SK-N-MC (cell line): ENCODE data around the gene FZD7.

Experiments
- DNase-seq: peaks from one replicate; pipeline ENCODE4 v3.0.0-alpha.2; 2011; ENCODE audit warnings: low read depth, low spot score
- H3K27ac ChIP-seq: fragments of 200-600 bp; sonication (generic); 2 replicates; pipeline ENCODE4 v1.5.1; 2016; ENCODE audit warnings: mixed run types
- H3K36me3 ChIP-seq: fragments of 200-600 bp; sonication (generic); 2 replicates; pipeline ENCODE4 v1.6.1; 2017; ENCODE audit warnings: antibody characterized with exemption, low read length, mixed read lengths; ENCODE audit not compliant: insufficient read depth
- H3K4me3 ChIP-seq: fragments of 200-600 bp; sonication (generic); 2 replicates; pipeline ENCODE4 v1.5.1; 2016
- H3K9ac ChIP-seq: fragments of 200-600 bp; sonication (generic); 2 replicates; pipeline ENCODE4 v1.8.0; 2017; ENCODE audit warnings: mixed run types, mixed read lengths; ENCODE audit not compliant: insufficient read length
- H3K9me3 ChIP-seq: fragments of 200-600 bp; sonication (generic); 2 replicates; pipeline ENCODE4 v1.6.1; 2017; ENCODE audit warnings: low read depth, mild to moderate bottlenecking, antibody characterized with exemption, low read length, moderate library complexity, mixed read lengths
- EZH2 ChIP-seq: fragments of 200-600 bp; sonication (generic); IDR thresholded peaks from one replicate; pipeline ENCODE4 v1.6.1; 2017; ENCODE audit warnings: antibody characterized with exemption
- FOXP2 ChIP-seq: optimal IDR thresholded peaks from 2 replicates; pipeline ENCODE3; 2011; ENCODE audit warnings: mild to moderate bottlenecking, moderate library complexity; ENCODE audit not compliant: insufficient read depth; ENCODE audit errors: extremely low read length, control extremely low read depth
- POLR2AphosphoS5 ChIP-seq: IDR thresholded peaks from 2 replicates; pipeline ENCODE4 v1.6.1; 2012; ENCODE audit warnings: mild to moderate bottlenecking, low read depth, low read length, borderline replicate concordance

FZD7 gene

GRCh38 chr2:202072737-202073401 is 39.2 kb downstream of the FZD7 start, which contains the start of gene KIAA2012:
Gene KIAA2012 (plus strand): TSS chr2:202073255. CDS start chr2:202073628, 373 bp downstream.
- no peak within 1 kb of the TSS for H3K27ac ChIP-seq

GRCh38 chr2:202074324-202074723 is 40.7 kb downstream of the FZD7 start:
- Histone ChIP-seq H3K27ac (no peak overlapping the region), H3K9ac (no peak overlapping the region), H3K36me3 (no peaks in the 10 kb centered on the region), H3K4me3 (no peak overlapping the region), H3K9me3 (no peaks in the 10 kb centered on the region)
- no peak for DNase-seq
- TF ChIP-seq FOXP2 (no peak), POLR2AphosphoS5 (no peak), EZH2 (no peak)

More at GRCh38 chr2:202072737-202073401, 39.2 kb downstream of the FZD7 start, which contains the start of gene KIAA2012:
- TF ChIP-seq FOXP2 (no peak), EZH2 (no peak), POLR2AphosphoS5 (no peak)
- no peaks in the 10 kb centered on the region for H3K36me3 ChIP-seq
- no peaks in the 10 kb centered on the region for H3K9me3 ChIP-seq
- no peak within 1 kb of the TSS for H3K9ac ChIP-seq
- no peak within 1 kb of the TSS for H3K4me3 ChIP-seq
- DNase-seq, result no peak

GRCh38 chr2:202079310-202079709 is 45.7 kb downstream of the FZD7 start:
- H3K4me3 ChIP-seq, result no peak overlapping the region
- no peak overlapping the region for H3K9ac ChIP-seq
- H3K36me3 ChIP-seq, result no peaks in the 10 kb centered on the region
- TF ChIP-seq EZH2, result no peak
- no peak for TF ChIP-seq FOXP2
- no peak for TF ChIP-seq POLR2AphosphoS5
- no peak overlapping the region for H3K27ac ChIP-seq
- DNase-seq, result no peak
- H3K9me3 ChIP-seq, result no peaks in the 10 kb centered on the region

- Histone ChIP-seq H3K27ac (no peak overlapping the region), H3K36me3 (no peaks in the 10 kb centered on the region), H3K9me3 (no peaks in the 10 kb centered on the region), H3K4me3 (no peak overlapping the region), H3K9ac (no peak overlapping the region)
- TF ChIP-seq FOXP2 (no peak), POLR2AphosphoS5 (no peak), EZH2 (no peak)
- DNase-seq, result no peak
Observed at GRCh38 chr2:202084265-202084664, 50.6 kb downstream of the FZD7 start.
